ENCODE data around the gene ATP11A.

DNA sequence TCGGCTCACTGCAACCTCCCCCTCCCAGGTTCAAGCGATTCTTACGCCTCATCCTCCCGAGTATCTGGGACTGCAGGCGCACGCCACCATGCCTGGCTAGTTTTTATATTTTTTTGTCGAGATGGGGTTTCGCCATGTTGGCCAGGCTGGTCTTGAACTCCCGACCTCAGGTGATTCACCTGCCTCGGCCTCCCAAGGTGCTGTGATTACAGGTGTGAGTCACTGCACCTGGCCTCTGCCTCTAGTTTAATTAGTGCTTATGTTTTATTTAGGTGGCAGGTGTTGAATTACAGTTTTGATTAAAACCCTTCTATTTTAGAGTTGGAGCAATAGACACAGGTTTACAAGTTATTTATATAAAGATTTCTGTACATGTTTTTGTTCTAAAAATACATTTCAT, 42.8 kb downstream of the ATP11A start:
- TF ChIP-seq EZH2phosphoT487 (IDR thresholded peaks at IDR 0.05; ENCODE audit: insufficient read depth, low read depth), result no peak
- no peak for TF ChIP-seq EZH2 (IDR thresholded peaks at IDR 0.05; ENCODE audit: insufficient read depth, poor library complexity, severe bottlenecking)
